HEK293 (cell line): Measurements from ENCODE around the gene ADRB2.

Source experiments
- CTCF ChIA-PET: fragments of 350-600 bp; formaldehyde crosslinking; extraction: SDS; loops from one replicate; lab custom pipeline; 2021; ENCODE audit warnings: antibody characterized with exemption; lab: Yijun Ruan, JAX
- POLR2A ChIA-PET: fragments of 300-600 bp; formaldehyde crosslinking; extraction: SDS; loops from one replicate; lab custom pipeline; 2020; ENCODE audit warnings: antibody characterized with exemption, inconsistent platforms; lab: Yijun Ruan, JAX
- H3K27ac ChIP-seq: fragments of 200-500 bp; sonication (Bioruptor generic); 2 replicates; pipeline ENCODE4 v1.5.1; 2014; ENCODE audit warnings: low read depth, low read length, control low read depth, inconsistent platforms; ENCODE audit errors: extremely low read depth
- H3K36me3 ChIP-seq, 2 experiments: fragments of 200-500 bp in 1 of 2; sonication (Bioruptor generic) in 1 of 2; 1 replicate in 1 of 2; 2 replicates in 1 of 2; pipeline ENCODE4 v1.5.1; 2014 to 2017; ENCODE audit warnings: inconsistent platforms in 2 of 2, low read length in 2 of 2; ENCODE audit not compliant: control insufficient read depth in 2 of 2, insufficient read depth in 1 of 2
- H3K4me1 ChIP-seq: fragments of 200-500 bp; sonication (Bioruptor generic); 2 replicates; pipeline ENCODE4 v1.5.1; 2014; ENCODE audit warnings: mild to moderate bottlenecking, low read length, inconsistent platforms; ENCODE audit not compliant: control insufficient read depth, insufficient read depth
- H3K4me3 ChIP-seq: 2 replicates; pipeline ENCODE4 v1.5.1; 2011; ENCODE audit warnings: low read depth, mild to moderate bottlenecking, control low read depth, low read length, moderate library complexity
- H3K9me3 ChIP-seq: fragments of 200-500 bp; sonication (Bioruptor generic); 2 replicates; pipeline ENCODE4 v1.5.1; 2014; ENCODE audit warnings: low read depth, low read length, inconsistent platforms; ENCODE audit not compliant: control insufficient read depth, insufficient read depth
- BCL11A ChIP-seq: fragments of 450-650 bp; formaldehyde crosslinking; IDR thresholded peaks from 2 replicates; pipeline ENCODE4 v1.5.1; 2016; ENCODE audit warnings: low read depth, missing biosample characterization, missing genetic modification characterization
- ELK4 ChIP-seq: IDR thresholded peaks from 2 replicates; pipeline ENCODE4 v1.6.1; 2011; ENCODE audit warnings: mild to moderate bottlenecking, low read depth, low read length, borderline replicate concordance
- GFI1B ChIP-seq: fragments of 450-650 bp; formaldehyde crosslinking; IDR thresholded peaks from 2 replicates; pipeline ENCODE4 v1.5.1; 2016; ENCODE audit warnings: missing biosample characterization, missing genetic modification characterization
- GLI2 ChIP-seq: fragments of 450-650 bp; formaldehyde crosslinking; IDR thresholded peaks from 2 replicates; pipeline ENCODE4; 2017; ENCODE audit warnings: missing biosample characterization, missing genetic modification characterization, low read depth, borderline replicate concordance
- IKZF3 ChIP-seq: fragments of 450-650 bp; IDR thresholded peaks from 2 replicates; pipeline ENCODE4 v1.5.0; 2018; ENCODE audit warnings: missing biosample characterization, mild to moderate bottlenecking, missing genetic modification characterization, moderate library complexity
- KLF7 ChIP-seq: fragments of 450-650 bp; formaldehyde crosslinking; IDR thresholded peaks from 2 replicates; pipeline ENCODE4 v1.5.1; 2016; ENCODE audit warnings: missing biosample characterization, missing genetic modification characterization, borderline replicate concordance
- PATZ1 ChIP-seq: fragments of 450-650 bp; formaldehyde crosslinking; IDR thresholded peaks from 2 replicates; pipeline ENCODE4 v1.5.1; 2016; ENCODE audit warnings: missing biosample characterization, missing genetic modification characterization
- SCRT2 ChIP-seq: fragments of 450-650 bp; formaldehyde crosslinking; IDR thresholded peaks from 2 replicates; pipeline ENCODE4 v1.5.1; 2016; ENCODE audit warnings: missing biosample characterization, missing genetic modification characterization
- SP3 ChIP-seq: fragments of 450-650 bp; formaldehyde crosslinking; IDR thresholded peaks from 2 replicates; pipeline ENCODE4 v1.5.1; 2016; ENCODE audit warnings: missing biosample characterization, missing genetic modification characterization
- TSHZ1 ChIP-seq: fragments of 450-650 bp; formaldehyde crosslinking; IDR thresholded peaks from 2 replicates; pipeline ENCODE4 v1.5.1; 2016; ENCODE audit warnings: missing biosample characterization, missing genetic modification characterization, borderline replicate concordance
- ZBTB10 ChIP-seq: fragments of 450-650 bp; formaldehyde crosslinking; IDR thresholded peaks from 2 replicates; pipeline ENCODE4 v1.5.1; 2016; ENCODE audit warnings: missing biosample characterization, missing genetic modification characterization
- ZBTB26 ChIP-seq: fragments of 450-650 bp; formaldehyde crosslinking; optimal IDR thresholded peaks from 2 replicates; pipeline ENCODE3; 2016; ENCODE audit warnings: missing biosample characterization, mild to moderate bottlenecking, missing genetic modification characterization
- ZEB2 ChIP-seq: fragments of 450-650 bp; formaldehyde crosslinking; IDR thresholded peaks from 2 replicates; pipeline ENCODE4 v1.5.1; 2016; ENCODE audit warnings: missing biosample characterization, missing genetic modification characterization
- ZIC2 ChIP-seq: fragments of 450-650 bp; formaldehyde crosslinking; IDR thresholded peaks from 2 replicates; pipeline ENCODE4 v1.5.1; 2016; ENCODE audit warnings: missing biosample characterization, missing genetic modification characterization
- ZNF10 ChIP-seq: fragments of 450-650 bp; formaldehyde crosslinking; IDR thresholded peaks from 2 replicates; pipeline ENCODE4 v1.5.1; 2017; ENCODE audit warnings: missing biosample characterization, missing genetic modification characterization
- ZNF140 ChIP-seq: fragments of 450-650 bp; formaldehyde crosslinking; IDR thresholded peaks from 2 replicates; pipeline ENCODE4 v1.5.1; 2016; ENCODE audit warnings: missing biosample characterization, missing genetic modification characterization
- ZNF302 ChIP-seq: fragments of 450-650 bp; formaldehyde crosslinking; IDR thresholded peaks from 2 replicates; pipeline ENCODE4 v1.5.1; 2016; ENCODE audit warnings: missing biosample characterization, missing genetic modification characterization, low read depth
- ZNF324 ChIP-seq: fragments of 450-650 bp; formaldehyde crosslinking; IDR thresholded peaks from 2 replicates; pipeline ENCODE4 v1.5.1; 2016; ENCODE audit warnings: missing biosample characterization, missing genetic modification characterization
- ZNF341 ChIP-seq: fragments of 450-650 bp; formaldehyde crosslinking; IDR thresholded peaks from 2 replicates; pipeline ENCODE4; 2016; ENCODE audit warnings: low read depth, missing biosample characterization, missing genetic modification characterization
- ZNF362 ChIP-seq: fragments of 450-650 bp; formaldehyde crosslinking; IDR thresholded peaks from 2 replicates; pipeline ENCODE4 v1.5.1; 2016; ENCODE audit warnings: missing biosample characterization, missing genetic modification characterization
- ZNF394 ChIP-seq: fragments of 450-650 bp; formaldehyde crosslinking; IDR thresholded peaks from 2 replicates; pipeline ENCODE4 v1.5.1; 2016; ENCODE audit warnings: missing biosample characterization, missing genetic modification characterization, mild to moderate bottlenecking, moderate library complexity, borderline replicate concordance
- ZNF404 ChIP-seq: fragments of 450-650 bp; formaldehyde crosslinking; IDR thresholded peaks from 2 replicates; pipeline ENCODE4 v1.5.1; 2017; ENCODE audit warnings: missing biosample characterization, missing genetic modification characterization
- ZNF660 ChIP-seq: fragments of 450-650 bp; IDR thresholded peaks from 2 replicates; pipeline ENCODE4 v1.5.1; 2018; ENCODE audit warnings: missing biosample characterization, mild to moderate bottlenecking, missing genetic modification characterization
- ZNF701 ChIP-seq: fragments of 450-650 bp; formaldehyde crosslinking; IDR thresholded peaks from 2 replicates; pipeline ENCODE4 v1.5.1; 2016; ENCODE audit warnings: missing biosample characterization, missing genetic modification characterization
- ZNF792 ChIP-seq: fragments of 450-650 bp; formaldehyde crosslinking; IDR thresholded peaks from 2 replicates; pipeline ENCODE4 v1.5.1; 2016; ENCODE audit warnings: missing biosample characterization, missing genetic modification characterization
- ZSCAN30 ChIP-seq: fragments of 450-650 bp; IDR thresholded peaks from 2 replicates; pipeline ENCODE4 v1.5.1; 2018; ENCODE audit warnings: missing biosample characterization, mild to moderate bottlenecking, missing genetic modification characterization, moderate library complexity

ADRB2 gene

GRCh38 chr5:148808864-148809642, 17.4 kb upstream of the ADRB2 start:
- CTCF ChIA-PET = no interaction called here
- POLR2A ChIA-PET = no interaction called here
- H3K36me3 ChIP-seq = no peaks in the 10 kb centered on the region
- H3K4me1 ChIP-seq = peaks cover 29% of the 10 kb centered on the region
- no peaks in the 10 kb centered on the region for H3K9me3 ChIP-seq
- peak overlapping the region; percentile 1; the same call in 1 of the 2 replicates for H3K27ac ChIP-seq
- no peak overlapping the region for H3K4me3 ChIP-seq
- no peak for TF ChIP-seq BCL11A (tag by site-specific recombination)
- TF ChIP-seq PATZ1 (tag by site-specific recombination) = peak; percentile 59; the same call in 1 of the 2 replicates
- no peak for TF ChIP-seq IKZF3 (tag by site-specific recombination)
- TF ChIP-seq ZNF140 (tag by site-specific recombination) = no peak
- TF ChIP-seq GFI1B (tag by site-specific recombination) = no peak
- TF ChIP-seq ZSCAN30 (tag by site-specific recombination) = peak; percentile 51; the same call in 1 of the 2 replicates
- no peak for TF ChIP-seq ZNF701
- peak; percentile 85 for TF ChIP-seq ZIC2
- no peak for TF ChIP-seq ZEB2 (tag by site-specific recombination)
- TF ChIP-seq ZNF324 (tag by site-specific recombination) = no peak
- TF ChIP-seq TSHZ1 (tag by site-specific recombination) = peak; percentile 85; the same call in 1 of the 2 replicates
- TF ChIP-seq ZNF394 (tag by site-specific recombination) = no peak
- no peak for TF ChIP-seq ZBTB10 (tag by site-specific recombination)
- TF ChIP-seq ZNF660 (tag by site-specific recombination) = 0 out of 2 replicates have a peak, but pooled peaks have one; percentile 27
- TF ChIP-seq ZNF10 (tag by site-specific recombination) = no peak
- TF ChIP-seq SCRT2 (tag by site-specific recombination) = peak; percentile 70; the same call in 1 of the 2 replicates
- TF ChIP-seq ZNF362 (tag by site-specific recombination) = no peak
- TF ChIP-seq ZNF404 = no peak
- no peak for TF ChIP-seq KLF7 (tag by site-specific recombination)
- no peak for TF ChIP-seq GLI2 (tag by site-specific recombination)
- no peak for TF ChIP-seq ELK4
- no peak for TF ChIP-seq ZNF792 (tag by site-specific recombination)
- no peak for TF ChIP-seq ZBTB26 (tag by site-specific recombination)
- TF ChIP-seq ZNF302 = no peak
- TF ChIP-seq ZNF341 (tag by site-specific recombination) = no peak
- TF ChIP-seq SP3 (tag by site-specific recombination) = no peak
